MCF 10A (cell line): ENCODE data around the gene KIAA0825. TPM values are rescaled to one million over a fixed set of nuclear protein-coding genes. Genes with fewer than 3 reads are reported as not detected.

ENCODE experiments used
- BruUV-seq: library from RNA; stranded (reverse); fragments of 400-500 nt; replicated peaks from 2 replicates; lab custom pipeline; 2021; lab: Mats Ljungman, UMichigan
- CTCF ChIA-PET: fragments of 300-600 bp; sonication (Branson Sonifier 250); formaldehyde crosslinking; extraction: SDS; loops from one replicate; lab custom pipeline; 2021; ENCODE audit warnings: antibody characterized with exemption, inconsistent platforms; lab: Yijun Ruan, JAX
- POLR2A ChIA-PET: fragments of 300-600, 350-650 bp; sonication (Branson Sonifier 250); formaldehyde crosslinking; extraction: SDS; loops from one replicate; lab custom pipeline; 2020; ENCODE audit warnings: antibody characterized with exemption, inconsistent platforms; lab: Yijun Ruan, JAX
- DNase-seq: peaks from one replicate; pipeline ENCODE4 v3.0.0-alpha.2; 2018; ENCODE audit not compliant: unreplicated experiment
- H3K27ac Mint-ChIP-seq: one replicate; pipeline ENCODE4 v1.8.0; 2022; ENCODE audit warnings: mild to moderate bottlenecking, low read depth, mixed read lengths; ENCODE audit not compliant: unreplicated experiment
- H3K27me3 Mint-ChIP-seq: one replicate; pipeline ENCODE4 v1.8.0; 2022; ENCODE audit warnings: mixed read lengths; ENCODE audit not compliant: insufficient read depth, unreplicated experiment
- H3K36me3 Mint-ChIP-seq: one replicate; pipeline ENCODE4 v1.8.0; 2022; ENCODE audit warnings: mild to moderate bottlenecking, moderate library complexity, mixed read lengths; ENCODE audit not compliant: insufficient read depth, unreplicated experiment
- H3K4me1 Mint-ChIP-seq: one replicate; pipeline ENCODE4 v1.8.0; 2022; ENCODE audit warnings: mixed read lengths; ENCODE audit not compliant: insufficient read depth, unreplicated experiment
- H3K4me3 Mint-ChIP-seq: one replicate; pipeline ENCODE4 v1.8.0; 2022; ENCODE audit warnings: mild to moderate bottlenecking, moderate library complexity, mixed read lengths; ENCODE audit not compliant: unreplicated experiment
- H3K9me3 Mint-ChIP-seq: one replicate; pipeline ENCODE4 v1.8.0; 2022; ENCODE audit warnings: mixed read lengths; ENCODE audit not compliant: unreplicated experiment
- CTCF ChIP-seq: fragments of 200-600 bp; IDR thresholded peaks from one replicate; pipeline ENCODE4 v1.8.0; 2022; ENCODE audit warnings: antibody characterized with exemption, mild to moderate bottlenecking; ENCODE audit not compliant: unreplicated experiment
- intact Hi-C: fragments of 100-400 bp; cut with micrococcal nuclease; formaldehyde crosslinking; loops from 2 replicates; pipeline ENCODE4 v1.14.1; 2022
- total RNA-seq: library from RNA; stranded (reverse); gene quantifications from 2 replicates; pipeline ENCODE4 v1.2.3, GENCODE V29; 2022

Gene KIAA0825
- total RNA-seq, 1 experiment from 2014 or later: 2.1 TPM

- BruUV-seq: TSS peak; percentile 49
- peaks cover 8% of the 10 kb centered on the region for H3K36me3 Mint-ChIP-seq
- TF ChIP-seq CTCF: peak; percentile 18
- H3K4me1 Mint-ChIP-seq: peaks cover 18% of the 10 kb centered on the region
- ChIA-PET POLR2A (interaction anchor here (0.6 to 0.7 kb wide), 2 partner anchors 776 to 931 kb away, joined by 3 to 4 read pairs; no protein-coding TSS in a partner anchor), CTCF (interaction anchor here (0.7 to 1.6 kb wide), 2 partner anchors 11 to 286 kb away, joined by 3 to 5 read pairs; no protein-coding TSS in a partner anchor)
- peaks cover 6% of the 10 kb centered on the region for H3K9me3 Mint-ChIP-seq
- intact Hi-C loops: no loop called here
- peak overlapping the region; percentile 98 for H3K27ac Mint-ChIP-seq
- no peaks in the 10 kb centered on the region for H3K27me3 Mint-ChIP-seq
- DNase-seq: peak; percentile 96
- peak overlapping the region; percentile 92 for H3K4me3 Mint-ChIP-seq
Observed at GRCh38 chr5:94111209-94112004, 507.0 kb downstream of the KIAA0825 start.

- peak overlapping the region; percentile 57 for H3K27ac Mint-ChIP-seq
- peaks cover 6% of the 10 kb centered on the region for H3K4me1 Mint-ChIP-seq
- no peak overlapping the region for H3K4me3 Mint-ChIP-seq
- POLR2A ChIA-PET: no interaction called here
- H3K9me3 Mint-ChIP-seq: peaks cover 24% of the 10 kb centered on the region
- intact Hi-C loops: no loop called here
- no TSS peak for BruUV-seq
- H3K36me3 Mint-ChIP-seq: peaks cover 6% of the 10 kb centered on the region
- no peak for TF ChIP-seq CTCF
- CTCF ChIA-PET: interaction anchor here (0.6 to 0.7 kb wide), 3 partner anchors 25 to 790 kb away, joined by 3 read pairs; no protein-coding TSS in a partner anchor
- no peak for DNase-seq
- H3K27me3 Mint-ChIP-seq: no peaks in the 10 kb centered on the region
Observed at GRCh38 chr5:94103514-94104245, 514.7 kb downstream of the KIAA0825 start.

Other genes starting within 250 kb of the KIAA0825 start
- gene SLF1, start 65 bp upstream of the KIAA0825 start, total RNA-seq: 6.0 and 7.5 TPM in 2 replicates